Tibial artery (tissue), 4 donors: ENCODE results near the gene UCP3.

Source experiments
- DNase-seq, 2 donors: peaks; one replicate each; pipeline ENCODE4 v3.0.0-alpha.2; 2019
- H3K27ac ChIP-seq, 2 donors: fragments of 200-600 bp; sonication (generic) in 1 of 2; 1 replicate in 1 of 2; 2 replicates in 1 of 2; pipeline ENCODE4 v1.5.1; 2018 to 2019; ENCODE audit warnings: mild to moderate bottlenecking in 1 of 2
- H3K27me3 ChIP-seq, 2 donors: fragments of 200-600 bp; sonication (generic) in 1 of 2; one replicate each; pipeline versions ENCODE4 v1.5.1 to v1.6.0; 2016 to 2019
- H3K36me3 ChIP-seq, 3 donors: fragments of 200-600 bp; sonication (generic) in 2 of 3; one replicate each; pipeline ENCODE4 v1.5.1; 2016 to 2019; ENCODE audit warnings: mild to moderate bottlenecking in 2 of 3
- H3K4me1 ChIP-seq, 4 donors: fragments of 200-600 bp; sonication (generic) in 2 of 4; 1 replicate in 3 of 4; 2 replicates in 1 of 4; pipeline ENCODE4 v1.5.1; 2016 to 2019
- H3K4me3 ChIP-seq, 2 donors: fragments of 200-600 bp; sonication (generic) in 1 of 2; 1 replicate in 1 of 2; 2 replicates in 1 of 2; pipeline ENCODE4 v1.5.1; 2018 to 2019; ENCODE audit warnings: mild to moderate bottlenecking in 2 of 2
- H3K9me3 ChIP-seq, 3 donors: fragments of 200-600 bp; sonication (generic) in 1 of 3; one replicate each; pipeline ENCODE4 v1.5.1; 2016 to 2019
- CTCF ChIP-seq, 2 experiments: fragments of 200-600 bp in 1 of 2; fragments of 450-650 bp in 1 of 2; IDR thresholded peaks; one replicate each; pipeline ENCODE4 v1.5.1; 2017 to 2019; ENCODE audit warnings: antibody characterized with exemption in 2 of 2, mild to moderate bottlenecking in 1 of 2, moderate library complexity in 1 of 2
- intact Hi-C: fragments of 100-400 bp; cut with DNase I; formaldehyde crosslinking; loops from one replicate; pipeline ENCODE4 v1.15.0; 2023; ENCODE audit warnings: low total_unique reads

The UCP3 gene

GRCh38 chr11:74011360-74012073 lies 2.6 kb upstream of the UCP3 start:
- Histone ChIP-seq H3K27ac (no peak overlapping the region), H3K36me3 (peaks cover 5 to 49% (median 14%) of the 10 kb centered on the region in 3 donors), H3K27me3 (no peaks in the 10 kb centered on the region), H3K4me1 (no peaks in the 10 kb centered on the region), H3K4me3 (no peak overlapping the region), H3K9me3 (no peaks in the 10 kb centered on the region)
- intact Hi-C loops = no loop called here
- no peak for DNase-seq
- TF ChIP-seq CTCF (IDR thresholded peaks at IDR 0.05) = no peak

- no peaks in the 10 kb centered on the region for H3K4me1 ChIP-seq
- no peak for DNase-seq
- no peaks in the 10 kb centered on the region for H3K9me3 ChIP-seq
- intact Hi-C loops = no loop called here
- H3K27me3 ChIP-seq = no peaks in the 10 kb centered on the region
- H3K4me3 ChIP-seq = no peak overlapping the region
- H3K36me3 ChIP-seq = peaks cover 5 to 46% (median 14%) of the 10 kb centered on the region in 3 donors
- no peak overlapping the region for H3K27ac ChIP-seq
- no peak for TF ChIP-seq CTCF (IDR thresholded peaks at IDR 0.05)
These were observed 1.7 kb upstream of the UCP3 start for GRCh38 chr11:74010306-74011300.

GRCh38 chr11:74009675-74010305 lies 905 bp upstream of the UCP3 start:
- no peak overlapping the region for H3K4me3 ChIP-seq
- peaks cover 5 to 51% (median 14%) of the 10 kb centered on the region in 3 donors for H3K36me3 ChIP-seq
- H3K4me1 ChIP-seq = no peaks in the 10 kb centered on the region
- no peaks in the 10 kb centered on the region for H3K9me3 ChIP-seq
- TF ChIP-seq CTCF (IDR thresholded peaks at IDR 0.05) = no peak
- no peak overlapping the region for H3K27ac ChIP-seq
- no peaks in the 10 kb centered on the region for H3K27me3 ChIP-seq
- intact Hi-C loops = no loop called here
- no peak for DNase-seq

- no peak for TF ChIP-seq CTCF (IDR thresholded peaks at IDR 0.05)
- Histone ChIP-seq H3K4me3 (no peak overlapping the region), H3K36me3 (peaks cover 5 to 52% (median 14%) of the 10 kb centered on the region in 3 donors), H3K4me1 (no peaks in the 10 kb centered on the region), H3K27me3 (no peaks in the 10 kb centered on the region), H3K9me3 (no peaks in the 10 kb centered on the region), H3K27ac (no peak overlapping the region)
- intact Hi-C loops = no loop called here
- DNase-seq = no peak
These were observed 304 bp upstream of the UCP3 start for GRCh38 chr11:74009230-74009547.

GRCh38 chr11:74007691-74008372 lies 1.1 kb downstream of the UCP3 start:
- Histone ChIP-seq H3K27ac (no peak overlapping the region), H3K4me1 (no peaks in the 10 kb centered on the region), H3K9me3 (no peaks in the 10 kb centered on the region), H3K36me3 (peaks cover 9 to 53% (median 16%) of the 10 kb centered on the region in 3 donors), H3K27me3 (no peaks in the 10 kb centered on the region), H3K4me3 (no peak overlapping the region)
- TF ChIP-seq CTCF (IDR thresholded peaks at IDR 0.05) = no peak
- intact Hi-C loops = no loop called here
- no peak for DNase-seq
